ENCODE results near the gene CEP97. TPM values are rescaled to one million over a fixed set of nuclear protein-coding genes. Genes with fewer than 3 reads are reported as not detected.

Gene CEP97
- total and polyA plus RNA-seq, 9 of the 15 experiments (the other 6 are each of a cell fraction or from before 2014, with no cell fraction given): 2.0 to 10.1 (median 4.3) TPM

DNA sequence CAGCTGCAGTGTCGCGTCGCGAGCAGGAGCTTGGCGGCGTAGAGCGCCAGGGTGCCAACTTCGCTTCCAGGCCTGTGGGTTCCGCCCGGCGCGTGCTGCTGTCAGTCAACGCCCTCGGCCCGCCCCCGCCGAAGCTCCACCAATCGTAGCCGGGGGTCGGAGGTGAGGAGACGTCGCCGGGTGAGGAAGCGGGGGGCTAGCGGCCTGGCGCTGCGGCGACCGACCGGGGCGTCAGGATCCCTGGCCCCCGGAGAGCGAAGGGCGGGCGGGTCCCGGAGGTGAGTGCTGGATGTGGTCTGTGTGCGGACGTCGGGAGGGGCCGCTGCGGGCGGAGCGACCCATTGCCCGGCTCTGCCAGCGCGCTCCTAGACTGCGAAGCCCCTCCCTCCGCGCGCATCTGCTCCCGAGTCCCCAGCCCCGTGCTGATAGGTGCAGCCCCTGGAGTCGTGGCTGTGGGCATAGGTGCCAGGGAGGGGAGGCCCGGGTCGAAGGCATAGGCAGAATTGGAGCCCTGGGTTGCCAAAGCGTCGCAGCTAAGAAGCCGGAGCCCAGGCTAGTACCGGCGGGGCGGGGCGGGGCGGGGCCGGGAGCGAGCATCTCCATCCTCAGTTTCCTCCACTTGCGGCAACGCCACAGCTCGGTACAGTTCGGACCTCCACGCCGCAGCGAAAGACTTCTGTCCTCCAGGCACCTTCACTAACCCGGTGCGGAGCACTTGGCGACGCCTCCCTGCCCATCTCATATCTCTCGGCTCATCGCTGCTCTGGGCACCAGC lies 54.8 kb downstream of the CEP97 start, which contains the start of gene NXPE3 (continued):
- TF ChIP-seq, protein P1, sequence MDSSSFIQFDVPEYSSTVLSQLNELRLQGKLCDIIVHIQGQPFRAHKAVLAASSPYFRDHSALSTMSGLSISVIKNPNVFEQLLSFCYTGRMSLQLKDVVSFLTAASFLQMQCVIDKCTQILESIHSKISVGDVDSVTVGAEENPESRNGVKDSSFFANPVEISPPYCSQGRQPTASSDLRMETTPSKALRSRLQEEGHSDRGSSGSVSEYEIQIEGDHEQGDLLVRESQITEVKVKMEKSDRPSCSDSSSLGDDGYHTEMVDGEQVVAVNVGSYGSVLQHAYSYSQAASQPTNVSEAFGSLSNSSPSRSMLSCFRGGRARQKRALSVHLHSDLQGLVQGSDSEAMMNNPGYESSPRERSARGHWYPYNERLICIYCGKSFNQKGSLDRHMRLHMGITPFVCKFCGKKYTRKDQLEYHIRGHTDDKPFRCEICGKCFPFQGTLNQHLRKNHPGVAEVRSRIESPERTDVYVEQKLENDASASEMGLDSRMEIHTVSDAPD (CRISPR knock-in tag; IDR thresholded peaks at IDR 0.05): no peak
- TF ChIP-seq, protein P2, sequence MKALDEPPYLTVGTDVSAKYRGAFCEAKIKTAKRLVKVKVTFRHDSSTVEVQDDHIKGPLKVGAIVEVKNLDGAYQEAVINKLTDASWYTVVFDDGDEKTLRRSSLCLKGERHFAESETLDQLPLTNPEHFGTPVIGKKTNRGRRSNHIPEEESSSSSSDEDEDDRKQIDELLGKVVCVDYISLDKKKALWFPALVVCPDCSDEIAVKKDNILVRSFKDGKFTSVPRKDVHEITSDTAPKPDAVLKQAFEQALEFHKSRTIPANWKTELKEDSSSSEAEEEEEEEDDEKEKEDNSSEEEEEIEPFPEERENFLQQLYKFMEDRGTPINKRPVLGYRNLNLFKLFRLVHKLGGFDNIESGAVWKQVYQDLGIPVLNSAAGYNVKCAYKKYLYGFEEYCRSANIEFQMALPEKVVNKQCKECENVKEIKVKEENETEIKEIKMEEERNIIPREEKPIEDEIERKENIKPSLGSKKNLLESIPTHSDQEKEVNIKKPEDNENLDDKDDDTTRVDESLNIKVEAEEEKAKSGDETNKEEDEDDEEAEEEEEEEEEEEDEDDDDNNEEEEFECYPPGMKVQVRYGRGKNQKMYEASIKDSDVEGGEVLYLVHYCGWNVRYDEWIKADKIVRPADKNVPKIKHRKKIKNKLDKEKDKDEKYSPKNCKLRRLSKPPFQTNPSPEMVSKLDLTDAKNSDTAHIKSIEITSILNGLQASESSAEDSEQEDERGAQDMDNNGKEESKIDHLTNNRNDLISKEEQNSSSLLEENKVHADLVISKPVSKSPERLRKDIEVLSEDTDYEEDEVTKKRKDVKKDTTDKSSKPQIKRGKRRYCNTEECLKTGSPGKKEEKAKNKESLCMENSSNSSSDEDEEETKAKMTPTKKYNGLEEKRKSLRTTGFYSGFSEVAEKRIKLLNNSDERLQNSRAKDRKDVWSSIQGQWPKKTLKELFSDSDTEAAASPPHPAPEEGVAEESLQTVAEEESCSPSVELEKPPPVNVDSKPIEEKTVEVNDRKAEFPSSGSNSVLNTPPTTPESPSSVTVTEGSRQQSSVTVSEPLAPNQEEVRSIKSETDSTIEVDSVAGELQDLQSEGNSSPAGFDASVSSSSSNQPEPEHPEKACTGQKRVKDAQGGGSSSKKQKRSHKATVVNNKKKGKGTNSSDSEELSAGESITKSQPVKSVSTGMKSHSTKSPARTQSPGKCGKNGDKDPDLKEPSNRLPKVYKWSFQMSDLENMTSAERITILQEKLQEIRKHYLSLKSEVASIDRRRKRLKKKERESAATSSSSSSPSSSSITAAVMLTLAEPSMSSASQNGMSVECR (CRISPR knock-in tag; IDR thresholded peaks at IDR 0.05): no peak
- TF ChIP-seq ZKSCAN8 (CRISPR knock-in tag; IDR thresholded peaks at IDR 0.05) (no peak), SMC3 (conservative IDR thresholded peaks at IDR 0.05; ENCODE audit: insufficient read depth, low read depth, low read length) (no peak), E2F3 (CRISPR knock-in tag; IDR thresholded peaks at IDR 0.05) (no peak), PTBP1 (IDR thresholded peaks at IDR 0.05; ENCODE audit: low read depth, low read length) (no peak), ATF1 (CRISPR knock-in tag; IDR thresholded peaks at IDR 0.05) (no peak), ATF1 (tag; IDR thresholded peaks at IDR 0.05) (peak; percentile 48), NELFE (IDR thresholded peaks at IDR 0.05; ENCODE audit: insufficient read depth, insufficient read length) (no peak), U2AF1 (optimal IDR thresholded peaks at IDR 0.05; ENCODE audit: low read depth, low read length) (no peak), ZNF282 (CRISPR knock-in tag; IDR thresholded peaks at IDR 0.05) (no peak), BACH1 (tag; IDR thresholded peaks at IDR 0.05) (no peak), FOXJ2 (tag; IDR thresholded peaks at IDR 0.05) (no peak), NONO (IDR thresholded peaks at IDR 0.05; ENCODE audit: low read depth in 2 of 2, low read length in 1 of 2) (no peak), ZNF277 (CRISPR knock-in tag; IDR thresholded peaks at IDR 0.05; ENCODE audit: borderline replicate concordance) (no peak)
- TF ChIP-seq, protein P3, sequence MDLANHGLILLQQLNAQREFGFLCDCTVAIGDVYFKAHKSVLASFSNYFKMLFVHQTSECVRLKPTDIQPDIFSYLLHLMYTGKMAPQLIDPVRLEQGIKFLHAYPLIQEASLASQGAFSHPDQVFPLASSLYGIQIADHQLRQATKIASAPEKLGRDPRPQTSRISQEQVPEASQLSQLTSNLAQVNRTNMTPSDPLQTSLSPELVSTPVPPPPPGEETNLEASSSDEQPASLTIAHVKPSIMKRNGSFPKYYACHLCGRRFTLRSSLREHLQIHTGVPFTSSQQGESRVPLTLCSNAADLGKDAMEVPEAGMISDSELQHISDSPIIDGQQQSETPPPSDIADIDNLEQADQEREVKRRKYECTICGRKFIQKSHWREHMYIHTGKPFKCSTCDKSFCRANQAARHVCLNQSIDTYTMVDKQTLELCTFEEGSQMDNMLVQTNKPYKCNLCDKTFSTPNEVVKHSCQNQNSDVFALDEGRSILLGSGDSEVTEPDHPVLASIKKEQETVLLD (IDR thresholded peaks at IDR 0.05): no peak
- TF ChIP-seq, protein P4, sequence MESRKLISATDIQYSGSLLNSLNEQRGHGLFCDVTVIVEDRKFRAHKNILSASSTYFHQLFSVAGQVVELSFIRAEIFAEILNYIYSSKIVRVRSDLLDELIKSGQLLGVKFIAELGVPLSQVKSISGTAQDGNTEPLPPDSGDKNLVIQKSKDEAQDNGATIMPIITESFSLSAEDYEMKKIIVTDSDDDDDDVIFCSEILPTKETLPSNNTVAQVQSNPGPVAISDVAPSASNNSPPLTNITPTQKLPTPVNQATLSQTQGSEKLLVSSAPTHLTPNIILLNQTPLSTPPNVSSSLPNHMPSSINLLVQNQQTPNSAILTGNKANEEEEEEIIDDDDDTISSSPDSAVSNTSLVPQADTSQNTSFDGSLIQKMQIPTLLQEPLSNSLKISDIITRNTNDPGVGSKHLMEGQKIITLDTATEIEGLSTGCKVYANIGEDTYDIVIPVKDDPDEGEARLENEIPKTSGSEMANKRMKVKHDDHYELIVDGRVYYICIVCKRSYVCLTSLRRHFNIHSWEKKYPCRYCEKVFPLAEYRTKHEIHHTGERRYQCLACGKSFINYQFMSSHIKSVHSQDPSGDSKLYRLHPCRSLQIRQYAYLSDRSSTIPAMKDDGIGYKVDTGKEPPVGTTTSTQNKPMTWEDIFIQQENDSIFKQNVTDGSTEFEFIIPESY (CRISPR knock-in tag; IDR thresholded peaks at IDR 0.05): peak; percentile 86

Data from K562 (cell line).